Lower lobe of right lung (tissue), 2 donors: ENCODE data around the gene FUT8. TPM values are rescaled to one million over a fixed set of nuclear protein-coding genes. Genes with fewer than 3 reads are reported as not detected.
A peak's percentile ranks its signal among the peaks of the same experiment; 100 is the strongest.

Experiments used
- ATAC-seq, 2 donors: fragments of 200-7000 bp; cut with Tn5 transposase; one replicate each; pipeline ENCODE4 v1.9.1; 2020 to 2022; ENCODE audit warnings: mild to moderate bottlenecking in 2 of 2, moderate library complexity in 2 of 2
- DNase-seq: peaks from one replicate; pipeline ENCODE4 v3.0.0-alpha.2; 2020
- H3K27ac ChIP-seq: fragments of 200-600 bp; one replicate; pipeline ENCODE4 v1.8.0; 2022
- H3K27me3 ChIP-seq: fragments of 200-600 bp; one replicate; pipeline ENCODE4 v1.8.0; 2022; ENCODE audit warnings: low read depth
- H3K36me3 ChIP-seq: fragments of 200-600 bp; one replicate; pipeline ENCODE4 v1.8.0; 2022; ENCODE audit warnings: mild to moderate bottlenecking
- H3K4me1 ChIP-seq: fragments of 200-600 bp; one replicate; pipeline ENCODE4 v1.8.0; 2022
- H3K4me3 ChIP-seq: fragments of 200-600 bp; one replicate; pipeline ENCODE4 v1.8.0; 2022; ENCODE audit warnings: mild to moderate bottlenecking
- H3K9me3 ChIP-seq: fragments of 200-600 bp; one replicate; pipeline ENCODE4 v1.8.0; 2022
- intact Hi-C: fragments of 100-400 bp; cut with DNase I; formaldehyde crosslinking; loops from one replicate; pipeline ENCODE4 v1.11.0; 2022
- total RNA-seq: library from RNA; stranded (reverse); fragmentation: NEBNext Ultra II Directional; extraction: Animal tissue kit (Norgen Biotek cat#: 25700); gene quantifications from one replicate; pipeline ENCODE4 v1.2.1, GENCODE V29; 2021
- TF ChIP-seq, protein P1 (sequence below): fragments of 200-600 bp; IDR thresholded peaks from one replicate; pipeline ENCODE4 v1.8.0; 2022; ENCODE audit warnings: antibody characterized with exemption, mild to moderate bottlenecking
- donor health status: DM: no; HTN: yes; CAD: no; lungs with severe emphysema.

Gene FUT8
- total RNA-seq, 1 donor from 2014 or later: 46.1 TPM

- TF ChIP-seq, protein P1, sequence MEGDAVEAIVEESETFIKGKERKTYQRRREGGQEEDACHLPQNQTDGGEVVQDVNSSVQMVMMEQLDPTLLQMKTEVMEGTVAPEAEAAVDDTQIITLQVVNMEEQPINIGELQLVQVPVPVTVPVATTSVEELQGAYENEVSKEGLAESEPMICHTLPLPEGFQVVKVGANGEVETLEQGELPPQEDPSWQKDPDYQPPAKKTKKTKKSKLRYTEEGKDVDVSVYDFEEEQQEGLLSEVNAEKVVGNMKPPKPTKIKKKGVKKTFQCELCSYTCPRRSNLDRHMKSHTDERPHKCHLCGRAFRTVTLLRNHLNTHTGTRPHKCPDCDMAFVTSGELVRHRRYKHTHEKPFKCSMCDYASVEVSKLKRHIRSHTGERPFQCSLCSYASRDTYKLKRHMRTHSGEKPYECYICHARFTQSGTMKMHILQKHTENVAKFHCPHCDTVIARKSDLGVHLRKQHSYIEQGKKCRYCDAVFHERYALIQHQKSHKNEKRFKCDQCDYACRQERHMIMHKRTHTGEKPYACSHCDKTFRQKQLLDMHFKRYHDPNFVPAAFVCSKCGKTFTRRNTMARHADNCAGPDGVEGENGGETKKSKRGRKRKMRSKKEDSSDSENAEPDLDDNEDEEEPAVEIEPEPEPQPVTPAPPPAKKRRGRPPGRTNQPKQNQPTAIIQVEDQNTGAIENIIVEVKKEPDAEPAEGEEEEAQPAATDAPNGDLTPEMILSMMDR: no peak
- Histone ChIP-seq H3K4me1 (no peaks in the 10 kb centered on the region), H3K4me3 (no peak overlapping the region), H3K27ac (no peak overlapping the region), H3K27me3 (no peaks in the 10 kb centered on the region), H3K36me3 (no peaks in the 10 kb centered on the region), H3K9me3 (no peaks in the 10 kb centered on the region)
- ATAC-seq (no peak), DNase-seq (no peak)
- intact Hi-C loops: no loop called here
These were observed 168.8 kb downstream of the FUT8 start for GRCh38 chr14:65581378-65581777.

DNA sequence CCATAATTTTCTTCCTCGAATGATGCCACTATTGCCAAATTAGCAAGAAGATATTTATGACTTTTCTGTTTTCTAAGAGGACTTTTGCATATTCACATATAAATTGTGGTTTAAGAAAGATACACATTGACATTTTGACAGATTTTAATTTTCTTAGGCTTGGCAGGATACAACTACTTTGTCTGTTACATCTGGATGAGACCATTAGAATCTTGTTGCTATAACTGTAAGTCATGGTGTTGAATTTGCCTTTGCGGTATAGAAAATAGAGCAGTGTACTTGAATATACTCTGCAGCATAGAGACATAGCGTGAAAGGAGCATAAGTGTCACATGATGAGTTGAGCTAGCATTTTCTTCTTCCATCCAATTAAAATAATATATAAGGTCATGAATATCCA lies 169.3 kb downstream of the FUT8 start:
- intact Hi-C loops: no loop called here
- ATAC-seq (no peak), DNase-seq (no peak)
- H3K27me3 ChIP-seq: no peaks in the 10 kb centered on the region
- TF ChIP-seq, protein P1: no peak
- H3K27ac ChIP-seq: no peak overlapping the region
- no peaks in the 10 kb centered on the region for H3K36me3 ChIP-seq
- no peak overlapping the region for H3K4me3 ChIP-seq
- no peaks in the 10 kb centered on the region for H3K4me1 ChIP-seq
- no peaks in the 10 kb centered on the region for H3K9me3 ChIP-seq

DNA sequence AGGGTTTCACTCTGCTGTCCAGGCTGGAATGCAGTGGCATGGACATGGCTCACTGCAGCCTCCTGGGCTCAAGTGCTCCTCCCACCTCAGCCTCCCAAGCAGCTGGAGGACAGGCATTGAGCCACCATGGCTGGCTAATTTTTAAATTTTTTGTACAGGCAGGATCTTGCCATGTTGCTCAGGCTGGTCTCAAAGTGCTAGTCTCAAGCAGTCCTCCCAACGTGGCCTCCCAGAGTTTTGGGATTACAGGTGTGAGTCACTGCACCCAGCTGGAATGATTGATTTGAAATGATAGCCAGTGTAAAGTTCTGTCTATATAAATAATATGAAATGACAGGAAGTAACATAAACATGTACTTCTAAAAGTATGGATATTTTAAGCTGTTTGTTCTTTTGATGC lies 172.7 kb downstream of the FUT8 start:
- no peak overlapping the region for H3K27ac ChIP-seq
- DNase-seq (no peak), ATAC-seq (no peak)
- H3K4me3 ChIP-seq: no peak overlapping the region
- TF ChIP-seq, protein P1: no peak
- no peaks in the 10 kb centered on the region for H3K27me3 ChIP-seq
- no peaks in the 10 kb centered on the region for H3K4me1 ChIP-seq
- intact Hi-C loops: no loop called here
- no peaks in the 10 kb centered on the region for H3K36me3 ChIP-seq
- no peaks in the 10 kb centered on the region for H3K9me3 ChIP-seq

- Histone ChIP-seq H3K4me3 (no peak overlapping the region), H3K4me1 (no peaks in the 10 kb centered on the region), H3K9me3 (no peaks in the 10 kb centered on the region), H3K36me3 (no peaks in the 10 kb centered on the region), H3K27me3 (no peaks in the 10 kb centered on the region), H3K27ac (no peak overlapping the region)
- TF ChIP-seq, protein P1: no peak
- intact Hi-C loops: no loop called here
- no peak for ATAC-seq
- DNase-seq: no peak
These were observed 176.1 kb downstream of the FUT8 start for GRCh38 chr14:65588426-65589140.

GRCh38 chr14:65594153-65594881 lies 181.8 kb downstream of the FUT8 start:
- ATAC-seq: peak; percentile 67 to 83
- no peaks in the 10 kb centered on the region for H3K4me1 ChIP-seq
- peak; percentile 57 for DNase-seq
- intact Hi-C loops: no loop called here
- H3K27me3 ChIP-seq: no peaks in the 10 kb centered on the region
- TF ChIP-seq, protein P1: no peak
- H3K36me3 ChIP-seq: no peaks in the 10 kb centered on the region
- no peak overlapping the region for H3K4me3 ChIP-seq
- H3K9me3 ChIP-seq: no peaks in the 10 kb centered on the region
- H3K27ac ChIP-seq: no peak overlapping the region
